H1 (cell line): ENCODE measurements around the gene MEST. TPM values are rescaled to one million over a fixed set of nuclear protein-coding genes. Genes with fewer than 3 reads are reported as not detected.
"Not testable (repeated sequence)": the region's sequence is repeated elsewhere in the genome, so short reads cannot be mapped to it uniquely, and the experiment has no call there.

Source experiments
- CTCF ChIA-PET: fragments of 300-600 bp; sonication (Branson Sonifier 250); formaldehyde crosslinking; loops from one replicate; lab custom pipeline; 2021; ENCODE audit not compliant: partially characterized antibody; lab: Charles Lee
- POLR2A ChIA-PET: fragments of 300-600 bp; sonication (Branson Sonifier 250); formaldehyde crosslinking; loops from one replicate; lab custom pipeline; 2021; ENCODE audit warnings: inconsistent platforms; ENCODE audit not compliant: partially characterized antibody; lab: Charles Lee
- DNase-seq, 2 experiments: peaks; one replicate each; pipeline versions ENCODE4 v3.0.0 to v3.0.0-alpha.2; 2010 to 2022; ENCODE audit warnings: low spot score in 2 of 2, low read depth in 1 of 2, mixed read lengths in 1 of 2
- FAIRE-seq: peaks from 2 replicates; lab custom pipeline; 2011; peaks lifted over from hg19 to GRCh38; lab: Jason Lieb, UNC
- H2AFZ ChIP-seq: 2 replicates; pipeline ENCODE4 v1.8.1; 2012; ENCODE audit warnings: low read length, inconsistent platforms
- H2AK5ac ChIP-seq: 2 replicates; pipeline ENCODE4 v1.6.1; 2013; ENCODE audit warnings: low read depth, low read length
- H2BK120ac ChIP-seq: replicated peaks from 2 replicates; pipeline ENCODE3; 2013; ENCODE audit warnings: low read depth, low read length, inconsistent platforms
- H2BK12ac ChIP-seq: 2 replicates; pipeline ENCODE4 v1.6.1; 2013; ENCODE audit warnings: low read depth, low read length
- H2BK15ac ChIP-seq: 2 replicates; pipeline ENCODE4 v1.6.1; 2013; ENCODE audit warnings: low read length
- H2BK20ac ChIP-seq: 2 replicates; pipeline ENCODE4 v1.6.1; 2013; ENCODE audit warnings: low read length
- H2BK5ac ChIP-seq: 2 replicates; pipeline ENCODE4 v1.6.1; 2013; ENCODE audit warnings: low read depth, low read length
- H3K14ac ChIP-seq: 2 replicates; pipeline ENCODE4 v1.6.1; 2013; ENCODE audit warnings: inconsistent platforms; ENCODE audit not compliant: insufficient read length
- H3K18ac ChIP-seq: 2 replicates; pipeline ENCODE4 v1.6.1; 2013; ENCODE audit warnings: low read length; ENCODE audit errors: extremely low read depth
- H3K23ac ChIP-seq: 2 replicates; pipeline ENCODE4 v1.6.1; 2013; ENCODE audit warnings: inconsistent platforms; ENCODE audit not compliant: insufficient read length
- H3K23me2 ChIP-seq: 2 replicates; pipeline ENCODE4 v1.6.1; 2013; ENCODE audit warnings: low read depth, low read length
- H3K27ac ChIP-seq: 2 replicates; pipeline ENCODE4 v1.6.1; 2011; ENCODE audit warnings: low read depth, low read length, inconsistent platforms
- H3K27me3 ChIP-seq, 4 experiments: replicated peaks in 1 of 4; 1 replicate in 1 of 4; 2 replicates in 3 of 4; pipeline versions ENCODE4 v1.6.1 to v1.8.1; 2011 to 2013; ENCODE audit warnings: low read length in 3 of 4, mild to moderate bottlenecking in 3 of 4, inconsistent platforms in 2 of 4, mixed read lengths in 2 of 4, moderate library complexity in 1 of 4; ENCODE audit not compliant: control insufficient read depth in 3 of 4, insufficient read depth in 3 of 4; ENCODE audit errors: extremely low read depth in 1 of 4
- H3K36me3 ChIP-seq, 4 experiments: 2 replicates each; pipeline versions ENCODE4 v1.6.1 to v1.8.1; 2011 to 2013; ENCODE audit warnings: mild to moderate bottlenecking in 4 of 4, low read length in 3 of 4, moderate library complexity in 2 of 4, control low read depth in 1 of 4, inconsistent platforms in 1 of 4; ENCODE audit not compliant: insufficient read depth in 4 of 4, control insufficient read depth in 2 of 4
- H3K4ac ChIP-seq: replicated peaks from 2 replicates; pipeline ENCODE3; 2013; ENCODE audit warnings: low read length, low read depth, mixed read lengths, inconsistent platforms; ENCODE audit not compliant: insufficient read length
- H3K4me1 ChIP-seq, 4 experiments: replicated peaks in 1 of 4; 1 replicate in 1 of 4; 2 replicates in 3 of 4; pipeline versions ENCODE4 v1.6.1 to v1.8.1; 2011 to 2013; ENCODE audit warnings: low read length in 3 of 4, inconsistent platforms in 2 of 4, mixed read lengths in 1 of 4; ENCODE audit not compliant: insufficient read depth in 4 of 4, control insufficient read depth in 3 of 4
- H3K4me2 ChIP-seq, 2 experiments: 2 replicates each; pipeline versions ENCODE4 v1.6.1 to v1.8.1; 2011 to 2013; ENCODE audit warnings: low read depth in 2 of 2, low read length in 2 of 2, control low read depth in 1 of 2, inconsistent platforms in 1 of 2, mild to moderate bottlenecking in 1 of 2; ENCODE audit not compliant: insufficient read depth in 1 of 2
- H3K4me3 ChIP-seq, 4 experiments: fragments of 200-600, 300-600 bp in 1 of 4; sonication (generic), shearing (Covaris generic), sonication (Bioruptor Twin) in 1 of 4; 2 replicates each; pipeline versions ENCODE4 v1.5.1 to v1.8.1; 2011 to 2016; ENCODE audit warnings: low read length in 4 of 4, low read depth in 3 of 4, control low read depth in 2 of 4, inconsistent platforms in 2 of 4, mild to moderate bottlenecking in 2 of 4, mixed read lengths in 1 of 4, moderate library complexity in 1 of 4; ENCODE audit not compliant: insufficient read depth in 2 of 4; ENCODE audit errors: extremely low read depth in 1 of 4
- H3K56ac ChIP-seq: replicated peaks from 2 replicates; pipeline ENCODE3; 2013; ENCODE audit warnings: low read depth, mild to moderate bottlenecking, mixed read lengths, low read length, inconsistent platforms; ENCODE audit not compliant: insufficient read length
- H3K79me1 ChIP-seq: 2 replicates; pipeline ENCODE4 v1.6.1; 2013; ENCODE audit warnings: low read depth, low read length, control low read depth
- H3K79me2 ChIP-seq, 2 experiments: 2 replicates each; pipeline versions ENCODE4 v1.6.1 to v1.8.1; 2012 to 2013; ENCODE audit warnings: low read length in 2 of 2, mild to moderate bottlenecking in 2 of 2, inconsistent platforms in 1 of 2; ENCODE audit not compliant: insufficient read depth in 2 of 2, control insufficient read depth in 1 of 2
- H3K9ac ChIP-seq, 4 experiments: replicated peaks in 1 of 4; 1 replicate in 1 of 4; 2 replicates in 3 of 4; pipeline versions ENCODE4 v1.6.1 to v1.8.1; 2011 to 2013; ENCODE audit warnings: low read depth in 3 of 4, low read length in 3 of 4, control low read depth in 2 of 4, mild to moderate bottlenecking in 2 of 4, moderate library complexity in 2 of 4, inconsistent platforms in 1 of 4; ENCODE audit errors: extremely low read depth in 1 of 4
- H3K9me3 ChIP-seq, 2 experiments: 2 replicates each; pipeline versions ENCODE4 v1.6.1 to v1.8.1; 2012 to 2013; ENCODE audit warnings: mild to moderate bottlenecking in 2 of 2, moderate library complexity in 2 of 2, control low read depth in 1 of 2, inconsistent platforms in 1 of 2, low read depth in 1 of 2, low read length in 1 of 2, mixed read lengths in 1 of 2; ENCODE audit not compliant: insufficient read depth in 2 of 2
- H4K20me1 ChIP-seq, 2 experiments: replicated peaks in 1 of 2; 2 replicates each; pipeline versions ENCODE3 to v1.8.1; 2011 to 2013; ENCODE audit warnings: inconsistent platforms in 2 of 2, low read length in 2 of 2, mild to moderate bottlenecking in 1 of 2; ENCODE audit not compliant: insufficient read depth in 2 of 2, control insufficient read depth in 1 of 2
- H4K5ac ChIP-seq: 2 replicates; pipeline ENCODE4 v1.6.1; 2013; ENCODE audit warnings: low read length, low read depth, mixed read lengths, inconsistent platforms; ENCODE audit not compliant: insufficient read length
- H4K8ac ChIP-seq: 2 replicates; pipeline ENCODE4 v1.8.0; 2013; ENCODE audit warnings: mild to moderate bottlenecking, moderate library complexity, low read length, inconsistent platforms; ENCODE audit not compliant: insufficient read depth; ENCODE audit errors: extremely low read depth
- H4K91ac ChIP-seq: replicated peaks from 2 replicates; pipeline ENCODE3; 2013; ENCODE audit warnings: low read length, mixed read lengths, inconsistent platforms; ENCODE audit not compliant: insufficient read length
- SAP30 ChIP-seq: fragments of 300-600 bp; sonication (generic); IDR thresholded peaks from 2 replicates; pipeline ENCODE4 v1.7.1; 2012; ENCODE audit warnings: low read length, moderate library complexity, mild to moderate bottlenecking, inconsistent platforms; ENCODE audit not compliant: insufficient read depth, insufficient replicate concordance
- WGBS, 2 experiments: shearing (Covaris generic) in 1 of 2; methylation state at CpG; one replicate each; pipeline versions ENCODE4 v1.1.6 to v1.1.7; 2013 to 2015; ENCODE audit warnings: low lambda C conversion rate in 2 of 2, mixed read lengths in 2 of 2, inconsistent platforms in 1 of 2, low coverage in 1 of 2, missing lambda C conversion rate in 1 of 2; ENCODE audit not compliant: insufficient replicate concordance in 2 of 2, insufficient coverage in 1 of 2, insufficient read length in 1 of 2; ENCODE audit errors: extremely low coverage in 1 of 2, missing lambda C conversion rate in 1 of 2; 5-methylcytosine and 5-hydroxymethylcytosine counted together
- polyA plus RNA-seq, 7 experiments: library from polyadenylated mRNA; depleted of rRNA in 3 of 7; stranded (reverse) in 5 of 7; unstranded in 2 of 7; fragments of >200 nt in 5 of 7; fragments of 200-250 nt in 2 of 7; gene quantifications; 1 replicate in 5 of 7; 2 replicates in 1 of 7; 4 replicates in 1 of 7; pipeline versions ENCODE4 v1.2.1 to v1.2.3, GENCODE V29; 2011 to 2013; ENCODE audit warnings: missing spikeins in 2 of 7, mixed read lengths in 2 of 7
- total RNA-seq: library from RNA; stranded (reverse); fragmentation: NEBNext Ultra II Directional; extraction: Animal tissue kit (Norgen Biotek cat#: 25700); gene quantifications from 2 replicates; pipeline ENCODE4 v1.2.1, GENCODE V29; 2021

The MEST gene
- total and polyA plus RNA-seq, 2 of the 8 experiments (the other 6 are each of a cell fraction or from before 2014, with no cell fraction given) = 176 to 269 TPM

DNA sequence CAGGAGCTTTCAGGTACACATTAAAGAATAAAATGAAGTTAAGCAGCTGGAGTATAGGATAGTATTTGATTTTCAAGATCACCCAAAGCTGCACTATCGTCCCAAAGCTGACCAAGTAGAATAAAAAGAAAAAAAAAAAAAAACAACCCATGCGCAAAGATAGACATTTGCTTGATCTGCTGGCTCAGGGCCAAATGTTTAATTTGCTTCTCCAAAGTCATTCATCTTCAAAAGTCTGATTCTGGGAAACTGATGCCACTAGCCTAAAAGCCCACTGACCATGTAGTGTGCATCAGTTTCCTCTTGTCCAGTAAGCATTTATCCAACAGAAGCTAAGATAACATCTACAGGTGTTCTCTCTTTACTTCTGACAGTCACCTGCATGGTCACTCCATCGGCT, 14.5 kb downstream of the MEST start (continued):
- TF ChIP-seq SAP30 = no peak

DNA sequence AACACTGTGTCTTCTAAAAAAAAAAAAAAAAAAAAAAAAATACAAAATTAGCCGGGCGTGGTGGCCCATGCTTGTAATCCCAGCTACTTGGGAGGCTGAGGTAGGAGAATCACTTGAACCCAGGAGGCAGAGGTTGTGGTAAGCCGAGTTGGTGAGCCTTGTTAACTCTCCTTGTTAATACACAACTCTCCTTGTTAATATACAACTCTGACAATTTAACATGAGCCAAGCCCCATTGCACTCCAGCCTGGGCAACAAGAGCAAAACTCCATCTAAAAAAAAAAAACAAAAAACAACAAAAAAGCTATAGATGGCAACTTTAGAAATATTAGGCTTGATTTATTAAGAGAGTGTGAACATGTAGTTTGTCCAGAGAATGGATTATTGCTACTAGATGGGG, 20.2 kb downstream of the MEST start:
- H2BK20ac ChIP-seq, H2BK120ac ChIP-seq, H3K27ac ChIP-seq, FAIRE-seq, H3K79me2 ChIP-seq, H3K18ac ChIP-seq, H3K23ac ChIP-seq, H4K91ac ChIP-seq, H3K79me1 ChIP-seq, H2AFZ ChIP-seq, H3K56ac ChIP-seq, DNase-seq, H3K9me3 ChIP-seq, H3K4me2 ChIP-seq, H4K5ac ChIP-seq, H3K14ac ChIP-seq, H2BK12ac ChIP-seq, H3K27me3 ChIP-seq, H4K8ac ChIP-seq, H2AK5ac ChIP-seq, H3K23me2 ChIP-seq, H3K4ac ChIP-seq, H3K9ac ChIP-seq, H3K4me3 ChIP-seq, H4K20me1 ChIP-seq, H2BK5ac ChIP-seq, H2BK15ac ChIP-seq, H3K4me1 ChIP-seq: not testable (repeated sequence)
- peaks cover 2 to 20% (median 11%) of the 10 kb centered on the region in 4 experiments; a peak in 7 of 8 replicates for H3K36me3 ChIP-seq
- POLR2A ChIA-PET = interaction anchor here (1.6 kb wide), 1 partner anchor 47 kb away, joined by 3 read pairs; no protein-coding TSS in a partner anchor
- CTCF ChIA-PET = interaction anchor here (1.0 kb wide), 1 partner anchor 181 kb away, joined by 3 read pairs; no protein-coding TSS in a partner anchor
- 94% methylated on average over 2 of the region's 3 CpGs; no CpG with 5 or more reads in 1 of the 2 experiments for WGBS, 2 experiments
